Glutamatergic neuron (in vitro differentiated cells): ENCODE results near the gene TBC1D22A. TPM values are rescaled to one million over a fixed set of nuclear protein-coding genes. Genes with fewer than 3 reads are reported as not detected.
A peak's percentile ranks its signal among the peaks of the same experiment; 100 is the strongest.

Experiments
- DNase-seq: peaks from one replicate; pipeline ENCODE4 v3.0.0; 2022
- H3K27ac Mint-ChIP-seq: one replicate; pipeline ENCODE4 v1.8.0; 2020; ENCODE audit warnings: mild to moderate bottlenecking, mixed read lengths, inconsistent platforms; ENCODE audit not compliant: unreplicated experiment
- H3K27me3 Mint-ChIP-seq: one replicate; pipeline ENCODE4 v1.8.0; 2020; ENCODE audit warnings: mild to moderate bottlenecking, moderate library complexity, mixed read lengths, inconsistent platforms; ENCODE audit not compliant: unreplicated experiment
- H3K36me3 Mint-ChIP-seq: one replicate; pipeline ENCODE4 v1.8.0; 2020; ENCODE audit warnings: mild to moderate bottlenecking, mixed read lengths, inconsistent platforms; ENCODE audit not compliant: unreplicated experiment
- H3K4me1 Mint-ChIP-seq: one replicate; pipeline ENCODE4 v1.8.0; 2020; ENCODE audit warnings: mild to moderate bottlenecking, low read depth, mixed read lengths, inconsistent platforms; ENCODE audit not compliant: unreplicated experiment
- H3K4me3 Mint-ChIP-seq: one replicate; pipeline ENCODE4 v1.8.0; 2020; ENCODE audit warnings: mild to moderate bottlenecking, mixed read lengths, inconsistent platforms; ENCODE audit not compliant: unreplicated experiment
- H3K9me3 Mint-ChIP-seq: one replicate; pipeline ENCODE4 v1.8.0; 2020; ENCODE audit warnings: mild to moderate bottlenecking, moderate library complexity, mixed read lengths, inconsistent platforms; ENCODE audit not compliant: unreplicated experiment
- total RNA-seq: library from RNA; stranded (reverse); fragmentation: NEBNext Ultra II Directional; extraction: Animal tissue kit (Norgen Biotek cat#: 25700); gene quantifications from one replicate; pipeline ENCODE4 v1.2.1, GENCODE V29; 2021; ENCODE audit not compliant: unreplicated experiment
- TF ChIP-seq, protein P1 (sequence below): fragments of 200-600 bp; sonication (generic); IDR thresholded peaks from one replicate; pipeline ENCODE4 v1.5.0; 2021; ENCODE audit not compliant: partially characterized antibody, unreplicated experiment

Gene TBC1D22A
- total RNA-seq, 1 donor from 2014 or later, result 23.0 TPM

DNA sequence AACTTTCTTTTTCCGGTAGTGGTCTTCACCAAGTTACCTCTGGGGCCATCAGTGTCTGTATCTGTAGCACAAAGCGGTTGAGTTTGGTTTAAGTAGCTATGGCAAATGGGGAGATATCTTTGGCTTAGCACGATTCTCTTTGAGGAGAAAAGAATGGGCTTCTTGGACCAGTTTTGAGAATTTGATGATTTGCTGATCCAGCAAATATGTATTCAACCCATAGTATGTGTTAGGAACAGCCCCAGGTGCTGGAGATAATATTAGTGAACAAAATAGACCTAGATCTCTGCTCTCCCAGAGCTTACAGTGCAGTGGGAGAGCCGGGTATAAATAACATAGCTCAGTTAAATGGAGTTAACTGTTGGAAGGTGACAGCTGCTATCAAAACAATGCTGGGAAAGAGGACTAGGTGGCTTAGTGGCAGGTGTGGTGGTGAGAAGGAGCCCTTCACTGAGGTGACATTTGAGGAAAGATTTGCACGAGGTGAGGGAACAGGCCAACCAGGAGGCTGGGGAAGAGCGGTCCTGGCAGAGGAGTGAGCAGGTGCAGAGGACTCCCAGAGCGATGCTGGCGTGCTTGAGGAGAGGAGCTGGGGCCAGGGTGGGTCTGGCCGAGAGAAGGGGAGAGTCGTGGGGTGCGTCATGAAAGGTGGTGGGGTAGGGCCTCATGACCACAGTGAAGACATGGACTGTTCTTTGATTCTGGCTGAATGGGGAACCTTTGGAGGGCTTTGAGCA lies 5.0 kb downstream of the TBC1D22A start:
- Mint-ChIP-seq H3K9me3 (peaks cover 8% of the 10 kb centered on the region), H3K27me3 (peaks cover 4% of the 10 kb centered on the region), H3K4me1 (peaks cover 23% of the 10 kb centered on the region), H3K4me3 (peak overlapping the region; percentile 33), H3K27ac (peak overlapping the region; percentile 57), H3K36me3 (no peaks in the 10 kb centered on the region)
- no peak for DNase-seq
- TF ChIP-seq, protein P1, sequence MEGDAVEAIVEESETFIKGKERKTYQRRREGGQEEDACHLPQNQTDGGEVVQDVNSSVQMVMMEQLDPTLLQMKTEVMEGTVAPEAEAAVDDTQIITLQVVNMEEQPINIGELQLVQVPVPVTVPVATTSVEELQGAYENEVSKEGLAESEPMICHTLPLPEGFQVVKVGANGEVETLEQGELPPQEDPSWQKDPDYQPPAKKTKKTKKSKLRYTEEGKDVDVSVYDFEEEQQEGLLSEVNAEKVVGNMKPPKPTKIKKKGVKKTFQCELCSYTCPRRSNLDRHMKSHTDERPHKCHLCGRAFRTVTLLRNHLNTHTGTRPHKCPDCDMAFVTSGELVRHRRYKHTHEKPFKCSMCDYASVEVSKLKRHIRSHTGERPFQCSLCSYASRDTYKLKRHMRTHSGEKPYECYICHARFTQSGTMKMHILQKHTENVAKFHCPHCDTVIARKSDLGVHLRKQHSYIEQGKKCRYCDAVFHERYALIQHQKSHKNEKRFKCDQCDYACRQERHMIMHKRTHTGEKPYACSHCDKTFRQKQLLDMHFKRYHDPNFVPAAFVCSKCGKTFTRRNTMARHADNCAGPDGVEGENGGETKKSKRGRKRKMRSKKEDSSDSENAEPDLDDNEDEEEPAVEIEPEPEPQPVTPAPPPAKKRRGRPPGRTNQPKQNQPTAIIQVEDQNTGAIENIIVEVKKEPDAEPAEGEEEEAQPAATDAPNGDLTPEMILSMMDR, result no peak

DNA sequence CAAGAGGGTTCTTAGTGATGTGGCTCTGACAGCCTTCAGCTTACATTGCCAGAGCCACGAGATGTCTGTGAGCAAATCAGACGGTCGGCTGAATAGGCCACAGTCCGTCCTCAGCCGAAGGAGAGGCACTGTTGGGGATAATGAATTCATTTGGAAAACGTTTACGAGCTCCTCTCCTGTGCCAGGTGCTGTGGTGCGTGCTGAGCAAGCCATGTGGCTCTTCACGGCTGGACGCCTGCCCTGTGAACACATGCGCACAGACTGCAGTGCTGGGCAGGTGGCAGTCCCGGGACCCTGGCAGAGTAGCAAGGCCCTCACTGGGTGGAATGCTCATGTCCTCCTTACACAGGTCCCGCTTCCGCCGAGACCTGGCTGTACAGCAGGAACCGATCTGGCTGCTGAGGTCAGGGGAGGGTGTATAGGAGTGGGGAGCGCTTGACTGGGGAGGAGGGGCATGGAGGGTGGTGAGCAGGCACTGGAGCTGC lies 6.8 kb downstream of the TBC1D22A start:
- TF ChIP-seq, protein P1, result no peak
- Mint-ChIP-seq H3K9me3 (peaks cover 1% of the 10 kb centered on the region), H3K4me3 (no peak overlapping the region), H3K36me3 (no peaks in the 10 kb centered on the region), H3K4me1 (peaks cover 23% of the 10 kb centered on the region), H3K27me3 (no peaks in the 10 kb centered on the region), H3K27ac (peak overlapping the region; percentile 69)
- DNase-seq, result no peak

DNA sequence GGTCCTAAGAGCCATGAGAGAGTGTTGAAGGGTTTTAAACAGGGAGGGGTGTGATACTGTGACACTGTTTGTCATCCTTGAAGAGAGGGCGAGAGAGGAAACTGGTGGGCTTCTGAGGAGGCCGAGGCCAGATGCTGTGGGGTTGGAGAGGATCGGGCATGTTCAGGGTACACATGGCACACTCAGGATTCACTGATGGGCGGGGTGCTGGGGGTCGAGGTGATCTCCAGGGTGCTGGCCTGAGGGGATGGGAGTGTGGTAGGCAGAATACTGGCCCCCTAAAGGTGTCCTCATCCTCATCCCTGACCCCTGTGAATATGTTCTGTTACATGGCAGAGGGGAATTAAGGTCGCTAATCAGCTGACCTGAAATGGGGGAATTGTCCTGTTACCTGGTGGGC lies 7.3 kb downstream of the TBC1D22A start:
- TF ChIP-seq, protein P1, result no peak
- Mint-ChIP-seq H3K4me3 (no peak overlapping the region), H3K4me1 (peaks cover 24% of the 10 kb centered on the region), H3K27ac (peak overlapping the region; percentile 69), H3K9me3 (peaks cover 1% of the 10 kb centered on the region), H3K36me3 (no peaks in the 10 kb centered on the region), H3K27me3 (no peaks in the 10 kb centered on the region)
- DNase-seq, result no peak

DNA sequence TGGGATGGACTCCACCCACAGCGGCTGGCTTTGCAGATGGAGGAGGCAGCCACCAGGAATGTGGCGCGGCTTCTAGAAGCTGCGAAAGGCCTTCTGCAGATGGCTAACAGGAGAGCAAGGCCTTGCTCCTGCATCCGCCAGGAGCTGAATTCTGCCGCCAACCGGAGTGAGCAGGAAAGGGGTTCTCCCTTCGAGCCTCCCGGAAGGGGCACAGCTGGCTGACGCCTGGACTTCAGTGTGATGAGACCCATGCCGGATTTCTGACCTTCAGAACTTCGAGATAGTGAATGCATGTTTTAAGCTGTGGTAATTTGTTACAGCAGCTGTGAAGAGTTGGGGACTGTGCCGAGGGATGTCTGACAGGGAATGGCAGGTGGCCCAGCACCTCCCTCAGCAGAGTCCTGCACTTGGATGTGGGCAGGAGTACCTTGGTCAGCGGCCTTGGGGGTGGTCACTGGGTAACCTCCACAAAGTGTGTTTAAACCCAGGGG lies 7.7 kb downstream of the TBC1D22A start:
- Mint-ChIP-seq H3K4me3 (no peak overlapping the region), H3K36me3 (no peaks in the 10 kb centered on the region), H3K27ac (no peak overlapping the region), H3K27me3 (no peaks in the 10 kb centered on the region), H3K9me3 (peaks cover 1% of the 10 kb centered on the region), H3K4me1 (peaks cover 29% of the 10 kb centered on the region)
- TF ChIP-seq, protein P1, result no peak
- DNase-seq, result no peak

DNA sequence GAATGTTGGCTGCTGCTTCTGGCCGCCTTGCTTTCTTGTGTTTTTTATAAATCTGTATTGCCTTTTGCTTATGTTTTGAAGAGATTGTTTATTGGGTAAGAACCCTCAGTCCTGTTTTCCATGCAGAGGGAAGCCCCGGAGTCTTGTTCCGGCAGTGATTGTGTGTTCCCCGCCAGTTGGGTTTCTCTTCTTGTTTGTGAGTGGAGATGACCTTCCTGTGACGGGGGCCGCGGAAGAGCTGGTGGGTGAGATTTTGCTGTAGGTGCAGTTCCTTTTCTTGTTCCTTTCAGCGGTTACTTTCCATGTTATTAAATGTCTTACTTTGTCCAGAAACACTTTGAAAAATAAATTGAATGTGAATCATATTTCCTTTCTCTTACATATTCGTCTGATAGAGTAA lies 8.3 kb downstream of the TBC1D22A start:
- Mint-ChIP-seq H3K4me1 (peaks cover 34% of the 10 kb centered on the region), H3K4me3 (no peak overlapping the region), H3K9me3 (peaks cover 1% of the 10 kb centered on the region), H3K27ac (no peak overlapping the region), H3K36me3 (no peaks in the 10 kb centered on the region), H3K27me3 (no peaks in the 10 kb centered on the region)
- DNase-seq, result no peak
- TF ChIP-seq, protein P1, result no peak
